Fibroblast of lung (primary cell): Measurements from ENCODE around the gene LRRTM3. TPM values are rescaled to one million over a fixed set of nuclear protein-coding genes. Genes with fewer than 3 reads are reported as not detected.

Experiments
- DNase-seq, 2 donors: peaks; one replicate each; pipeline versions ENCODE4 v3.0.0 to v3.0.0-alpha.2; 2010; ENCODE audit warnings: low read depth in 2 of 2
- H2AFZ ChIP-seq: 2 replicates; pipeline ENCODE4 v1.5.1; 2012; ENCODE audit warnings: low read length, control low read depth, inconsistent platforms
- H3K27ac ChIP-seq: 2 replicates; pipeline ENCODE4 v1.5.1; 2011; ENCODE audit warnings: low read length, control low read depth; ENCODE audit not compliant: insufficient read depth
- H3K27me3 ChIP-seq: 2 replicates; pipeline ENCODE4 v1.5.1; 2011; ENCODE audit warnings: mild to moderate bottlenecking, low read length; ENCODE audit not compliant: control insufficient read depth, insufficient read depth
- H3K36me3 ChIP-seq: 2 replicates; pipeline ENCODE4 v1.5.1; 2011; ENCODE audit warnings: low read length; ENCODE audit not compliant: control insufficient read depth, insufficient read depth
- H3K4me1 ChIP-seq: 2 replicates; pipeline ENCODE4 v1.5.1; 2011; ENCODE audit warnings: low read length; ENCODE audit not compliant: control insufficient read depth, insufficient read depth; ENCODE audit errors: extremely low read depth
- H3K4me2 ChIP-seq: 2 replicates; pipeline ENCODE4 v1.5.1; 2011; ENCODE audit warnings: low read length, control low read depth; ENCODE audit not compliant: insufficient read depth; ENCODE audit errors: extremely low read depth
- H3K4me3 ChIP-seq, 4 experiments: fragments of 200-600 bp in 1 of 4; sonication (generic) in 1 of 4; replicated peaks in 1 of 4; 2 replicates each; pipeline ENCODE4 v1.5.1; 2011 to 2016; ENCODE audit warnings: low read length in 4 of 4, low read depth in 3 of 4, mild to moderate bottlenecking in 3 of 4, control low read depth in 2 of 4, inconsistent platforms in 1 of 4, mixed read lengths in 1 of 4; ENCODE audit not compliant: insufficient read depth in 1 of 4; ENCODE audit errors: control extremely low read depth in 1 of 4
- H3K79me2 ChIP-seq: 2 replicates; pipeline ENCODE4 v1.5.1; 2012; ENCODE audit warnings: mild to moderate bottlenecking, low read length, inconsistent platforms; ENCODE audit not compliant: control insufficient read depth, insufficient read depth
- H3K9ac ChIP-seq: 2 replicates; pipeline ENCODE4 v1.5.1; 2011; ENCODE audit warnings: mild to moderate bottlenecking, low read length, control low read depth; ENCODE audit not compliant: insufficient read depth
- H3K9me3 ChIP-seq: 2 replicates; pipeline ENCODE4 v1.5.1; 2012; ENCODE audit warnings: low read depth, low read length; ENCODE audit not compliant: control insufficient read depth, insufficient read depth
- H4K20me1 ChIP-seq: 2 replicates; pipeline ENCODE4 v1.5.1; 2011; ENCODE audit warnings: low read length; ENCODE audit not compliant: control insufficient read depth, insufficient read depth; ENCODE audit errors: extremely low read depth
- CTCF ChIP-seq, 2 donors: IDR thresholded peaks in 1 of 2; conservative IDR thresholded peaks in 1 of 2; 1 replicate in 1 of 2; 2 replicates in 1 of 2; pipeline ENCODE4 v1.5.1; 2011 to 2012; ENCODE audit warnings: low read length in 2 of 2, control low read depth in 1 of 2, inconsistent platforms in 1 of 2, low read depth in 1 of 2, mild to moderate bottlenecking in 1 of 2
- EZH2 ChIP-seq: IDR thresholded peaks from 2 replicates; pipeline ENCODE4 v1.5.1; 2012; ENCODE audit warnings: low read length, control low read depth, mild to moderate bottlenecking; ENCODE audit errors: missing control alignments
- polyA plus RNA-seq, 2 donors: library from polyadenylated mRNA; depleted of rRNA in 1 of 2; stranded (reverse) in 1 of 2; unstranded in 1 of 2; fragments of >200 nt; gene quantifications; 2 replicates each; pipeline ENCODE4 v1.2.1, GENCODE V29; 2011 to 2012; ENCODE audit warnings: missing spikeins in 1 of 2
- total RNA-seq: library from RNA; depleted of rRNA; stranded (reverse); fragments of >200 nt; gene quantifications from 2 replicates; pipeline ENCODE4 v1.2.1, GENCODE V29; 2014

LRRTM3 gene
- total and polyA plus RNA-seq, 2 donors (not counting 1 experiment from before 2014, with no cell fraction given) = not detected

GRCh38 chr10:67086327-67087134, 160.7 kb downstream of the LRRTM3 start:
- no peaks in the 10 kb centered on the region for H3K79me2 ChIP-seq
- no peak overlapping the region for H2AFZ ChIP-seq
- DNase-seq = no peak
- no peak overlapping the region for H3K9ac ChIP-seq
- no peak overlapping the region for H3K4me2 ChIP-seq
- no peaks in the 10 kb centered on the region for H3K27me3 ChIP-seq
- TF ChIP-seq CTCF (conservative IDR thresholded peaks at IDR 0.05 in 1 of 2, IDR thresholded peaks at IDR 0.05 in 1 of 2; ENCODE audit: low read depth in 1 of 2, low read length in 2 of 2) = no peak
- TF ChIP-seq EZH2 = no peak
- no peaks in the 10 kb centered on the region for H3K36me3 ChIP-seq
- no peaks in the 10 kb centered on the region for H3K9me3 ChIP-seq
- H4K20me1 ChIP-seq = no peaks in the 10 kb centered on the region
- no peaks in the 10 kb centered on the region for H3K4me1 ChIP-seq
- H3K4me3 ChIP-seq = no peak overlapping the region
- no peak overlapping the region for H3K27ac ChIP-seq

DNA sequence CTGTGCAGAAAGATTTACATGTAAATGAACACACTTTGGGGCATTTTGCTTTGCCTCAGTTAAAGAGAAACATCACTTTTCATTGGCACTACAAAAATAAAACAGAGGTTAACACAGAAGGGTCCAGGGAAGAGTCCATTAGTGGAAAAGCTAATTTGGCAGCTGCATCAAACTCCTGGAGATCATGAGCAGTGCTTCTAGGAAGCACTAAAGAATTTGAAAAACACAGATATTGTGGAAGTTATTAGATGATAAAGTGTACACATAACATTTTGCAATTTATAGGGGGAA, 161.2 kb downstream of the LRRTM3 start:
- no peak overlapping the region for H2AFZ ChIP-seq
- DNase-seq = no peak
- no peaks in the 10 kb centered on the region for H3K9me3 ChIP-seq
- H3K4me3 ChIP-seq = no peak overlapping the region
- no peaks in the 10 kb centered on the region for H3K79me2 ChIP-seq
- TF ChIP-seq CTCF (conservative IDR thresholded peaks at IDR 0.05 in 1 of 2, IDR thresholded peaks at IDR 0.05 in 1 of 2; ENCODE audit: low read depth in 1 of 2, low read length in 2 of 2) = no peak
- TF ChIP-seq EZH2 = no peak
- no peaks in the 10 kb centered on the region for H3K36me3 ChIP-seq
- no peak overlapping the region for H3K9ac ChIP-seq
- H3K4me2 ChIP-seq = no peak overlapping the region
- H3K4me1 ChIP-seq = no peaks in the 10 kb centered on the region
- H3K27ac ChIP-seq = no peak overlapping the region
- no peaks in the 10 kb centered on the region for H4K20me1 ChIP-seq
- no peaks in the 10 kb centered on the region for H3K27me3 ChIP-seq

DNA sequence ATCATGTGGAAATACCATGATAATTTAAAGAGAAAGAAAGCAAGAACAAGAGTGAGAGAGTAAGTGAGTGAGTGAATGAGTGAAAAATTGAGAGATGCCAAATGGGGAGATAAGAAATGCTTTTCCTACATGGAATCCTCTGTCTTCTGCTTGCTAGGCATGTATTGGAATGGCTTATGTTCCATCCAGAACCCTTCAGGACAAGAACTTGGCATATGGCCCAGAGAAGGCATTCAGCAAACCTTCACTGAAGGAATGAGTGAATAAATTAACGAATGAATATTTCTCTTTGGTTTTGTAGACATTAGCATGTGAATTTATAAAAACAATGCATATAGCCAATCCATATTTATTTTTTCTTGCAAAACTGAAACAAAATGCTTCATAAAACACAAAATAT, 162.2 kb downstream of the LRRTM3 start:
- H3K27me3 ChIP-seq = no peaks in the 10 kb centered on the region
- H3K4me1 ChIP-seq = no peaks in the 10 kb centered on the region
- no peaks in the 10 kb centered on the region for H4K20me1 ChIP-seq
- H2AFZ ChIP-seq = no peak overlapping the region
- H3K36me3 ChIP-seq = no peaks in the 10 kb centered on the region
- H3K9me3 ChIP-seq = no peaks in the 10 kb centered on the region
- no peak for TF ChIP-seq EZH2
- no peak for TF ChIP-seq CTCF (conservative IDR thresholded peaks at IDR 0.05 in 1 of 2, IDR thresholded peaks at IDR 0.05 in 1 of 2; ENCODE audit: low read depth in 1 of 2, low read length in 2 of 2)
- H3K27ac ChIP-seq = no peak overlapping the region
- no peak for DNase-seq
- no peak overlapping the region for H3K4me2 ChIP-seq
- H3K79me2 ChIP-seq = no peaks in the 10 kb centered on the region
- no peak overlapping the region for H3K9ac ChIP-seq
- H3K4me3 ChIP-seq = no peak overlapping the region
